GM12878 (cell line): ENCODE results near the gene CHMP6. TPM values are rescaled to one million over a fixed set of nuclear protein-coding genes. Genes with fewer than 3 reads are reported as not detected.

Experiments used
- ATAC-seq: fragments of 200-7000 bp; cut with Tn5 transposase; 3 replicates; pipeline ENCODE4 v1.9.1; 2020; ENCODE audit warnings: mild to moderate bottlenecking, moderate library complexity
- BruUV-seq: library from RNA; stranded (reverse); fragments of 400-500 nt; replicated peaks from 2 replicates; lab custom pipeline; 2021; lab: Mats Ljungman, UMichigan
- CTCF ChIA-PET: fragments of 300-600 bp; sonication (Branson Sonifier 250); formaldehyde crosslinking; extraction: SDS; loops from one replicate; lab custom pipeline; 2021; ENCODE audit warnings: inconsistent platforms; lab: Yijun Ruan, JAX
- POLR2A ChIA-PET: fragments of 350-600 bp; formaldehyde crosslinking; extraction: SDS; loops from one replicate; lab custom pipeline; 2021; ENCODE audit warnings: inconsistent platforms; lab: Charles Lee
- RAD21 ChIA-PET: fragments of 300-600 bp; sonication (Branson Sonifier 250); formaldehyde crosslinking; loops from one replicate; lab custom pipeline; 2023; ENCODE audit warnings: antibody characterized with exemption; ENCODE audit not compliant: unreplicated experiment; lab: Charles Lee
- SMC1A ChIA-PET: fragments of 300-600 bp; sonication (Branson Sonifier 250); formaldehyde crosslinking; loops from one replicate; lab custom pipeline; 2023; ENCODE audit not compliant: unreplicated experiment, uncharacterized antibody; lab: Charles Lee
- DNase-seq: peaks from one replicate; pipeline ENCODE4 v3.0.0-alpha.2; 2011; ENCODE audit warnings: low read depth, low spot score
- FAIRE-seq: peaks from 3 replicates; lab custom pipeline; 2011; peaks lifted over from hg19 to GRCh38; lab: Jason Lieb, UNC
- H2AFZ ChIP-seq: 2 replicates; pipeline ENCODE4 v1.6.0; 2011; ENCODE audit warnings: low read depth, low read length, control low read depth; ENCODE audit not compliant: control insufficient read depth
- H3K27ac ChIP-seq: 2 replicates; pipeline ENCODE4 v1.5.1; 2011; ENCODE audit warnings: control low read depth; ENCODE audit not compliant: control insufficient read depth, insufficient read depth
- H3K27me3 ChIP-seq, 2 experiments: replicated peaks in 1 of 2; 2 replicates each; pipeline versions ENCODE4 v1.6.0 to v1.6.1; 2011; ENCODE audit warnings: low read length in 1 of 2; ENCODE audit not compliant: control insufficient read depth in 2 of 2, insufficient read depth in 2 of 2
- H3K36me3 ChIP-seq, 2 experiments: 2 replicates each; pipeline ENCODE4 v1.5.1; 2011; ENCODE audit warnings: low read length in 1 of 2; ENCODE audit not compliant: control insufficient read depth in 2 of 2, insufficient read depth in 2 of 2
- H3K4me1 ChIP-seq: 2 replicates; pipeline ENCODE4 v1.6.1; 2011; ENCODE audit warnings: mild to moderate bottlenecking, low read length, moderate library complexity, mixed read lengths; ENCODE audit not compliant: control insufficient read depth, insufficient read depth
- H3K4me2 ChIP-seq: 2 replicates; pipeline ENCODE4 v1.6.0; 2011; ENCODE audit warnings: control low read depth; ENCODE audit not compliant: control insufficient read depth, insufficient read depth
- H3K4me3 ChIP-seq: fragments of 200-600 bp; sonication (generic); 2 replicates; pipeline ENCODE4 v1.5.1; 2016
- H3K79me2 ChIP-seq: 2 replicates; pipeline ENCODE4 v1.6.0; 2011; ENCODE audit warnings: low read length; ENCODE audit not compliant: control insufficient read depth, insufficient read depth
- H3K9ac ChIP-seq: 2 replicates; pipeline ENCODE4 v1.8.0; 2011; ENCODE audit warnings: low read length, control low read depth, mixed read lengths; ENCODE audit not compliant: control insufficient read depth, insufficient read depth
- H3K9me3 ChIP-seq: replicated peaks from 3 replicates; pipeline ENCODE4 v1.5.1; 2011; ENCODE audit warnings: mild to moderate bottlenecking, low read length; ENCODE audit not compliant: control insufficient read depth, insufficient read depth
- H4K20me1 ChIP-seq: 2 replicates; pipeline ENCODE4 v1.6.0; 2011; ENCODE audit not compliant: control insufficient read depth, insufficient read depth
- FOXM1 ChIP-seq: IDR thresholded peaks from 2 replicates; pipeline ENCODE4 v1.6.1; 2012; ENCODE audit warnings: low read depth, mild to moderate bottlenecking, inconsistent platforms, low read length, moderate library complexity
- HDAC2 ChIP-seq: fragments of 200-600 bp; sonication (generic); IDR thresholded peaks from 2 replicates; pipeline ENCODE4 v1.6.1; 2017
- JUND ChIP-seq: IDR thresholded peaks from 2 replicates; pipeline ENCODE4 v1.6.1; 2012; ENCODE audit warnings: low read depth, mild to moderate bottlenecking, low read length, improper control_type of control experiment, moderate library complexity
- KDM1A ChIP-seq: fragments of 200-600 bp; sonication (generic); IDR thresholded peaks from 2 replicates; pipeline ENCODE4 v1.6.1; 2016; ENCODE audit warnings: borderline replicate concordance
- MLLT1 ChIP-seq: fragments of 450-650 bp; IDR thresholded peaks from 2 replicates; pipeline ENCODE4 v1.6.1; 2016; ENCODE audit warnings: mild to moderate bottlenecking
- MXI1 ChIP-seq: fragments of 150-350 bp; IDR thresholded peaks from 2 replicates; pipeline ENCODE4 v1.6.1; 2011; ENCODE audit warnings: low read depth, mild to moderate bottlenecking, inconsistent platforms, low read length, improper control_type of control experiment
- NFXL1 ChIP-seq: fragments of 450-650 bp; IDR thresholded peaks from 2 replicates; pipeline ENCODE4 v1.6.1; 2017; ENCODE audit warnings: antibody characterized with exemption, mild to moderate bottlenecking, borderline replicate concordance
- NFYB ChIP-seq: IDR thresholded peaks from 2 replicates; pipeline ENCODE4 v1.6.1; 2011; ENCODE audit warnings: low read depth, mild to moderate bottlenecking, low read length, improper control_type of control experiment, moderate library complexity; ENCODE audit not compliant: insufficient read depth
- NR2C1 ChIP-seq: fragments of 450-650 bp; IDR thresholded peaks from 2 replicates; pipeline ENCODE4 v1.6.1; 2017; ENCODE audit warnings: antibody characterized with exemption, mild to moderate bottlenecking, moderate library complexity
- PAX5 ChIP-seq: IDR thresholded peaks from 2 replicates; pipeline ENCODE4 v1.6.1; 2011; ENCODE audit warnings: low read depth, low read length, borderline replicate concordance
- PML ChIP-seq: IDR thresholded peaks from 2 replicates; pipeline ENCODE4 v1.6.1; 2012; ENCODE audit warnings: low read length, inconsistent platforms
- REST ChIP-seq: IDR thresholded peaks from 2 replicates; pipeline ENCODE4 v1.6.1; 2012; ENCODE audit warnings: mild to moderate bottlenecking, low read depth, low read length
- STAT3 ChIP-seq: IDR thresholded peaks from 2 replicates; pipeline ENCODE4 v1.6.1; 2011; ENCODE audit warnings: low read depth, low read length, improper control_type of control experiment
- USF1 ChIP-seq: IDR thresholded peaks from 2 replicates; pipeline ENCODE4 v1.6.1; 2011; ENCODE audit warnings: borderline replicate concordance, low read depth, mild to moderate bottlenecking, moderate library complexity, mixed read lengths, low read length; ENCODE audit not compliant: insufficient read depth; ENCODE audit errors: extremely low read length
- ZBTB33 ChIP-seq: fragments of 450-650 bp; IDR thresholded peaks from 2 replicates; pipeline ENCODE4 v1.6.1; 2017; ENCODE audit warnings: mild to moderate bottlenecking
- WGBS: methylation state at CpG from one replicate; pipeline ENCODE4 v1.1.6; 2016; ENCODE audit warnings: low lambda C conversion rate; ENCODE audit not compliant: insufficient replicate concordance, insufficient coverage; ENCODE audit errors: missing lambda C conversion rate; 5-methylcytosine and 5-hydroxymethylcytosine counted together
- in situ Hi-C: fragments of 300-500 bp; cut with MboI; formaldehyde crosslinking; loops from 9 replicates; pipeline ENCODE4 v1.14.3; 2018; ENCODE audit warnings: mixed read lengths
- intact Hi-C: fragments of 100-400 bp; cut with micrococcal nuclease; formaldehyde crosslinking; loops from one replicate; pipeline ENCODE4 v1.14.2; 2022; ENCODE audit not compliant: unreplicated experiment
- polyA plus RNA-seq, 11 experiments: library from polyadenylated mRNA; depleted of rRNA in 4 of 11; unstranded in 6 of 11; stranded (reverse) in 5 of 11; fragments of >200 nt; fragmentation: Nextera tagmentation in 4 of 11; fragmentation: Illumina TruSeq in 1 of 11; extraction: Ambion mirVana in 4 of 11; extraction: Trizol in 1 of 11; gene quantifications; 1 replicate in 1 of 11; 2 replicates in 10 of 11; pipeline versions ENCODE4 v1.2.1 to v1.2.3, GENCODE V29; 2011 to 2016; ENCODE audit warnings: inconsistent platforms in 2 of 11, missing spikeins in 2 of 11, low read depth in 1 of 11
- total RNA-seq, 4 experiments: library from RNA; depleted of rRNA in 3 of 4; stranded (reverse); fragments of >200 nt in 3 of 4; fragmentation: Illumina TruSeq in 1 of 4; extraction: Trizol in 1 of 4; gene quantifications; 2 replicates each; pipeline versions ENCODE4 v1.2.1 to v1.2.3, GENCODE V29; 2013 to 2021

The CHMP6 gene
- total and polyA plus RNA-seq, 10 of the 15 experiments (the other 5 are each of a cell fraction or from before 2014, with no cell fraction given): 0.21 to 37.9 (median 14.7) TPM

GRCh38 chr17:80986046-80986445 lies 5.6 kb upstream of the CHMP6 start (continued):
- TF ChIP-seq JUND: no peak
- no peak for TF ChIP-seq REST
- TF ChIP-seq MXI1: no peak
- TF ChIP-seq NR2C1: no peak

- 22% methylated on average over 18 of the region's 18 CpGs for WGBS
- H3K4me3 ChIP-seq: no peak overlapping the region
- ATAC-seq (no peak), FAIRE-seq (no peak), DNase-seq (no peak)
- H3K79me2 ChIP-seq: peaks cover 1% of the 10 kb centered on the region
- peaks cover 10% of the 10 kb centered on the region for H3K4me1 ChIP-seq
- peaks cover 0 to under 1% of the 10 kb centered on the region in 2 experiments; a peak in 2 of 4 replicates for H3K27me3 ChIP-seq
- BruUV-seq: no TSS peak
- ChIA-PET POLR2A (interaction anchor here (0.7 kb wide), 1 partner anchor 64 kb away, joined by 5 read pairs; no protein-coding TSS in a partner anchor), SMC1A (no interaction called here), CTCF (no interaction called here), RAD21 (no interaction called here)
- no peak overlapping the region for H3K9ac ChIP-seq
- H4K20me1 ChIP-seq: no peaks in the 10 kb centered on the region
- intact Hi-C loops: no loop called here
- H3K27ac ChIP-seq: no peak overlapping the region
- H3K9me3 ChIP-seq: no peaks in the 10 kb centered on the region
- H3K36me3 ChIP-seq: no peaks in the 10 kb centered on the region
- in situ Hi-C loops: no loop called here
- no peak overlapping the region for H3K4me2 ChIP-seq
- no peak overlapping the region for H2AFZ ChIP-seq
- no peak for TF ChIP-seq PAX5
- no peak for TF ChIP-seq PML
- TF ChIP-seq USF1: no peak
- TF ChIP-seq KDM1A: no peak
- no peak for TF ChIP-seq HDAC2
- no peak for TF ChIP-seq ZBTB33
- no peak for TF ChIP-seq MLLT1
- TF ChIP-seq NFYB: no peak
- no peak for TF ChIP-seq STAT3
- TF ChIP-seq FOXM1: no peak
- no peak for TF ChIP-seq NFXL1
These were observed 4.7 kb upstream of the CHMP6 start for GRCh38 chr17:80986816-80987475.
